ENCODE results near the gene SARDH. TPM values are rescaled to one million over a fixed set of nuclear protein-coding genes. Genes with fewer than 3 reads are reported as not detected.

SARDH gene
- total and polyA plus RNA-seq, 2 of the 13 experiments (the other 11 are each of a cell fraction or from before 2014, with no cell fraction given): 11.6 to 34.9 TPM

GRCh38 chr9:133658442-133659431 is 79.4 kb downstream of the SARDH start (continued):
- TF ChIP-seq TIGD3 (CRISPR knock-in tag; IDR thresholded peaks at IDR 0.05; ENCODE audit: borderline replicate concordance): no peak
- peak; percentile 28; the same call in 1 of the 2 replicates for TF ChIP-seq ZNF605 (CRISPR knock-in tag; IDR thresholded peaks at IDR 0.05)
- peak; percentile 53; the same call in 1 of the 2 replicates for TF ChIP-seq ZNF580 (CRISPR knock-in tag; IDR thresholded peaks at IDR 0.05; ENCODE audit: borderline replicate concordance, low read depth)
- TF ChIP-seq FOSL1 (CRISPR knock-in tag; IDR thresholded peaks at IDR 0.05; ENCODE audit: borderline replicate concordance): peak; percentile 55; the same call in 1 of the 2 replicates
- 0 out of 2 replicates have a peak, but pooled peaks have one; percentile 44 for TF ChIP-seq SIN3A (IDR thresholded peaks at IDR 0.05; ENCODE audit: borderline replicate concordance, low read depth, low read length)
- no peak for TF ChIP-seq ZNF3 (CRISPR knock-in tag; IDR thresholded peaks at IDR 0.05)
- 0 out of 2 replicates have a peak, but pooled peaks have one; percentile 60 for TF ChIP-seq ZNF572 (CRISPR knock-in tag; IDR thresholded peaks at IDR 0.05)
- no peak for TF ChIP-seq CSRNP2 (CRISPR knock-in tag; conservative IDR thresholded peaks at IDR 0.05; ENCODE audit: low read depth)
- TF ChIP-seq NR2C2 (CRISPR knock-in tag; IDR thresholded peaks at IDR 0.05; ENCODE audit: borderline replicate concordance): peak; percentile 80
- 0 out of 2 replicates have a peak, but pooled peaks have one; percentile 4 for TF ChIP-seq BHLHE40 (IDR thresholded peaks at IDR 0.05; ENCODE audit: low read length)
- no peak for TF ChIP-seq TOPORS (CRISPR knock-in tag; IDR thresholded peaks at IDR 0.05)
- TF ChIP-seq NR1H2 (CRISPR knock-in tag; IDR thresholded peaks at IDR 0.05; ENCODE audit: borderline replicate concordance, low read depth): no peak
- 0 out of 2 replicates have a peak, but pooled peaks have one; percentile 6 for TF ChIP-seq FOXA1 (IDR thresholded peaks at IDR 0.05)
- TF ChIP-seq FOXA1 (CRISPR knock-in tag; IDR thresholded peaks at IDR 0.05): peak; percentile 82
- TF ChIP-seq ZNF282 (IDR thresholded peaks at IDR 0.05; ENCODE audit: partially characterized antibody): no peak
- TF ChIP-seq ZNF558 (CRISPR knock-in tag; IDR thresholded peaks at IDR 0.05; ENCODE audit: borderline replicate concordance): no peak
- peak; percentile 57; the same call in 1 of the 2 replicates for TF ChIP-seq HIVEP1 (CRISPR knock-in tag; IDR thresholded peaks at IDR 0.05)
- TF ChIP-seq ZNF782 (CRISPR knock-in tag; IDR thresholded peaks at IDR 0.05; ENCODE audit: borderline replicate concordance): no peak; the same call in 1 of the 2 replicates
- TF ChIP-seq XBP1 (CRISPR knock-in tag; IDR thresholded peaks at IDR 0.05): no peak
- TF ChIP-seq DMTF1 (CRISPR knock-in tag; IDR thresholded peaks at IDR 0.05): no peak
- peak; percentile 35; the same call in 1 of the 2 replicates for TF ChIP-seq ZNF263 (CRISPR knock-in tag; IDR thresholded peaks at IDR 0.05)
- TF ChIP-seq ZBTB8A (CRISPR knock-in tag; IDR thresholded peaks at IDR 0.05; ENCODE audit: borderline replicate concordance, low read depth): no peak
- no peak for TF ChIP-seq ZNF431 (CRISPR knock-in tag; IDR thresholded peaks at IDR 0.05; ENCODE audit: borderline replicate concordance, low read depth)
- no peak for TF ChIP-seq TMF1 (CRISPR knock-in tag; IDR thresholded peaks at IDR 0.05; ENCODE audit: low read depth)
